Small intestine (tissue), 7 donors: Measurements from ENCODE around the gene SLC25A47. TPM values are rescaled to one million over a fixed set of nuclear protein-coding genes. Genes with fewer than 3 reads are reported as not detected.
A peak's percentile ranks its signal among the peaks of the same experiment; 100 is the strongest.
"Not testable (repeated sequence)": the region's sequence is repeated elsewhere in the genome, so short reads cannot be mapped to it uniquely, and the experiment has no call there.

ENCODE experiments used
- DNase-seq, 2 donors: peaks; one replicate each; pipeline versions ENCODE4 v3.0.0 to v3.0.0-alpha.2; 2013
- FAIRE-seq: peaks from 2 replicates; lab custom pipeline; 2012; peaks lifted over from hg19 to GRCh38; lab: Jason Lieb, UNC
- H3K27ac ChIP-seq, 3 donors: one replicate each; pipeline ENCODE4 v1.5.1; 2013; ENCODE audit warnings: low read length in 2 of 3, mild to moderate bottlenecking in 2 of 3, control low read depth in 1 of 3, inconsistent platforms in 1 of 3, low read depth in 1 of 3, moderate library complexity in 1 of 3
- H3K27me3 ChIP-seq, 3 donors: one replicate each; pipeline ENCODE4 v1.6.1; 2013; ENCODE audit warnings: low read length in 3 of 3, inconsistent platforms in 1 of 3; ENCODE audit not compliant: control insufficient read depth in 3 of 3, insufficient read depth in 3 of 3
- H3K36me3 ChIP-seq, 3 donors: one replicate each; pipeline ENCODE4 v1.6.1; 2013; ENCODE audit warnings: low read length in 3 of 3, inconsistent platforms in 1 of 3, low read depth in 1 of 3, mild to moderate bottlenecking in 1 of 3, moderate library complexity in 1 of 3; ENCODE audit not compliant: control insufficient read depth in 3 of 3, insufficient read depth in 2 of 3
- H3K4me1 ChIP-seq, 3 donors: one replicate each; pipeline ENCODE4 v1.6.1; 2013; ENCODE audit warnings: low read length in 2 of 3, inconsistent platforms in 1 of 3, low read depth in 1 of 3, mild to moderate bottlenecking in 1 of 3, moderate library complexity in 1 of 3; ENCODE audit not compliant: control insufficient read depth in 3 of 3, insufficient read depth in 2 of 3
- H3K4me3 ChIP-seq, 3 donors: one replicate each; pipeline ENCODE4 v1.5.1; 2013; ENCODE audit warnings: low read length in 3 of 3, control low read depth in 1 of 3, inconsistent platforms in 1 of 3, low read depth in 1 of 3, mild to moderate bottlenecking in 1 of 3, moderate library complexity in 1 of 3
- H3K9me3 ChIP-seq, 2 donors: one replicate each; pipeline ENCODE4 v1.6.1; 2013; ENCODE audit warnings: low read depth in 1 of 2, low read length in 1 of 2; ENCODE audit not compliant: control insufficient read depth in 2 of 2, insufficient read depth in 1 of 2
- WGBS, 3 donors: extraction: QIAGEN DNeasy Blood & Tissue Kit; methylation state at CpG; one replicate each; pipeline ENCODE4 v1.1.7; 2013; 5-methylcytosine and 5-hydroxymethylcytosine counted together
- polyA plus RNA-seq, 4 donors: library from polyadenylated mRNA; stranded (reverse) in 3 of 4; unstranded in 1 of 4; fragments of 200-250 nt in 3 of 4; fragments of 120-200 nt in 1 of 4; gene quantifications; one replicate each; pipeline versions ENCODE4 v1.2.1 to v1.2.3, GENCODE V29; 2013
- donor health status: healthy with polysubstance abuse.
- donor health status: control.
- donor health status: control.
- donor health status: Bipolar disorder and iron deficiency.
- donor health status: healthy.

Gene SLC25A47
- polyA plus RNA-seq, 4 donors = 0.38 to 1.6 (median 0.80) TPM

DNA sequence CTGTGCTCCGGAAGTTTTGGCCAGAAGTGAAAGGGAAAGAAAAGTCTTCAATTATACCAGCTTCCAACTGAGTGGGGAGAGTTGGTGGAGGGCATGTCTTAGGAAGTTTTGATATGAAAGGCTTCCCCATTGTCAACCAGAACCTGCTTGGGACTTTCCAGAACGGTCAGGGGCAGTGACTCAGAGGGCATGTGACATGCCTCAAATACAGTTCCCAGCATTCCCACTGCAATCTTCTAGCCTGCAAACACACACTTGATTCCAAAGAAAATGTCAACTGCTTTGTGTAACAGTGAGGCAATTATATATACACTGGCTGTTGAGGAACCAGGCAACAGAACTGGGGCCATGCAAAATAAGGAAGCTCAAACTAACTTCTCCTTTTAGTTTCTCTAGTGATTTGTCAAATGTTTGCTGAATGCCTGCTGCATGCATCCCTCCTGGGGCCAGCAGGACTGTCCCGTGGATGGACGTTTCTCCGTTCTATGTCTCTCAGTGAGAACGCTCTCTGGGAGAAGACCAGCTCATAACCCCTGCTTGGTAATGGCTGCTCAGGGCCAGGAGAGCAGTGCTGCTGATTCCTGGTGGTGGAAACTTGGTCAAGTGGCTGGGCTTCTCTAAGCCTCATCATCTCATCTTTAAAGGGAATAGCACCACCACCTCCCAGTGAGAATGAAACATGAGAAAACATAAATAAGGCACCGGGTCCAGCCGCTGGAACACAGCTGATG, 18.3 kb downstream of the SLC25A47 start:
- FAIRE-seq (no peak), DNase-seq (peak; percentile 43 to 50)

DNA sequence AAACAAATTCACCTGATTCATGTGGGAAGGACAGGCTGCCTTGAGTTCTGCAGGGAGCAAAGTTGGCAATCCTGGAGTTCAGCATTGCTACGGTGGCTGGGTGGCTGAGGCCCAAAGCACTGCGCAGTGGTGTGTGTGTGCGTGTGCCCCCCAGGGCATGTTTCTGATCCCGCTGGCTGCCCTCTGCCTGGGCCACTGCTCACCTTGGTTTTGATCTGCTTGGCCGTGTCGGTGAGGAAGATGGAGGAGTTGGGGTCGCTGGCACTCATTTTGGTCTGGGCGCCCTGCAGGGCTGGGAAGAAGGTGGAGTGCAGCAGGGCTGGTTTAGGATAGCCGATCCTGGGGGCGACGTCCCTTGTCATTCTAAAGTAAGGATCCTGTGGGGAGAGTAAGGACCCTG, 19.1 kb downstream of the SLC25A47 start:
- no peak for FAIRE-seq

More for the DNA sequence above, 18.3 kb downstream of the SLC25A47 start:
- H3K27me3 ChIP-seq = no peaks in the 10 kb centered on the region
- 49 to 65% (median 58%) methylated on average over 8 of the region's 8 CpGs for WGBS, 3 donors
- H3K36me3 ChIP-seq = peaks cover 5 to 64% (median 14%) of the 10 kb centered on the region in 3 donors
- H3K9me3 ChIP-seq = no peaks in the 10 kb centered on the region
- peaks cover 0 to 7% (median 5%) of the 10 kb centered on the region in 3 donors for H3K4me1 ChIP-seq
- H3K27ac ChIP-seq = peak overlapping the region; percentile 24 to 78 (median 63)
- H3K4me3 ChIP-seq = no peak overlapping the region

DNA sequence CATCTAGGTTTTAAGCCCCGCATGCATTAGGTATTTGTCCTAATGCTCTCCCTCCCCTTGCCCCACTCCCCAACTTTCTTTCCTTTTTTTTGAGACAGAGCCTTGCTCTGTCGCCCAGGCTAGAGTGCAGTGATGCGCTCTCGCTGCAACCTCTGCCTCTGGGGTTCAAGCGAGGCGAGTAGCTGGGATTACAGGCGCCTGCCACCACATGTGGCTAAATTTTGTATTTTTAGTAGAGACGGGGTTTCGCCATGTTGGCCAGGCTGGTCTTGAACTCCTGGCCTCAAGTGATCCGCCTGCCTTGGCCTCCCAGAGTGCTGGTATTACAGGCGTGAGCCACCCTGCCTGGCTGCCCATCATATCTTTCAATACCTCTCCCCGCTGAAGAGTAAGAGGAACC, 19.7 kb downstream of the SLC25A47 start:
- Histone ChIP-seq H3K27ac (peak overlapping the region in 1 of 3 donors; percentile 17), H3K36me3 (peaks cover 4 to 63% (median 10%) of the 10 kb centered on the region in 3 donors)
- H3K4me3 ChIP-seq, DNase-seq, FAIRE-seq, H3K27me3 ChIP-seq, H3K9me3 ChIP-seq, H3K4me1 ChIP-seq: not testable (repeated sequence)
- 98 to 99% (median 98%) methylated on average over 12 of the region's 12 CpGs for WGBS, 3 donors

More for the DNA sequence above, 19.1 kb downstream of the SLC25A47 start:
- Histone ChIP-seq H3K27ac (peak overlapping the region in 1 of 3 donors; percentile 53), H3K4me3 (no peak overlapping the region), H3K9me3 (no peaks in the 10 kb centered on the region), H3K4me1 (peaks cover 0 to 7% (median 5%) of the 10 kb centered on the region in 3 donors), H3K36me3 (peaks cover 5 to 66% (median 9%) of the 10 kb centered on the region in 3 donors), H3K27me3 (no peaks in the 10 kb centered on the region)
- 95 to 98% (median 97%) methylated on average over 11 of the region's 11 CpGs for WGBS, 3 donors
- no peak for DNase-seq

DNA sequence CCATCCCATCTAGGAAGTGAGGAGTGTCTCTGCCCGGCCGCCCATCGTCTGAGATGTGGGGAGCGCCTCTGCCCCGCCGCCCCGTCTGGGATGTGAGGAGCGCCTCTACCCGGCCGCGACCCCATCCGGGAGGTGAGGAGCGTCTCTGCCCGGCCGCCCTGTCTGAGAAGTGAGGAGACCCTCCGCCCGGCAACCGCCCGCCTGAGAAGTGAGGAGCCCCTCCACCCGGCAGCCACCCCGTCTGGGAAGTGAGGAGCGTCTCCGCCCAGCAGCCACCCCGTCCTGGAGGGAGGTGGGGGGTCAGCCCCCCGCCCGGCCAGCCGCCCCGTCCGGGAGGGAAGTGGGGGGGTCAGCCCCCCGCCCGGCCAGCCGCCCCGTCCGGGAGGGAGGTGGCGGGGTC, 21.5 kb downstream of the SLC25A47 start:
- H3K27ac ChIP-seq, H3K9me3 ChIP-seq, DNase-seq, H3K27me3 ChIP-seq, H3K4me3 ChIP-seq, FAIRE-seq: not testable (repeated sequence)
- 95 to 97% (median 96%) methylated on average over 4 to 31 of the region's 35 CpGs for WGBS, 3 donors
- H3K4me1 ChIP-seq = peaks cover 6 to 20% (median 7%) of the 10 kb centered on the region in 3 donors
- H3K36me3 ChIP-seq = peaks cover 3 to 60% (median 13%) of the 10 kb centered on the region in 3 donors

DNA sequence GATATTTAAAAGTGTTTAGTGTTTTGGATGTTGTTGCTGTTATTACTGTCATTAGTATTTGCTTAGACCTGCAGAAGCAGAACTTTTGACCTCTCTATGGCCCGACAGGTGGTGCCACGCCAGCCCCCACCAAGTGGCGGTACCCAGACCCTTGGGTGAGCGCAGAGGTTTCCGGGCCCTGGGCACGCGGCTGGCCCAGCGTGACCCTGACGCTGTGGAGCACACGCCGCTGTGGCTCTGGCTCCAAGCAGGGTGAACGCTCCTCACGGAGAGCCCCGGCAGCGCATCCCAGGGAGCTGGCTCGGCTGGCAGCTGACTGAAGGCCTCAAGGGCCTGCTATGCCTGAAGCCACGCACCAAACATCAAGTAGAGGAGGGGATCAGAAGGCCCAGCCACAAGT, 22.6 kb downstream of the SLC25A47 start:
- no peak overlapping the region for H3K27ac ChIP-seq
- peaks cover 0 to 56% (median 15%) of the 10 kb centered on the region in 3 donors for H3K36me3 ChIP-seq
- H3K4me1 ChIP-seq = peaks cover 6 to 20% (median 7%) of the 10 kb centered on the region in 3 donors
- WGBS, 3 donors = 97 to 98% (median 97%) methylated on average over 17 of the region's 17 CpGs
- H3K9me3 ChIP-seq = no peaks in the 10 kb centered on the region
- no peaks in the 10 kb centered on the region for H3K27me3 ChIP-seq
- no peak overlapping the region for H3K4me3 ChIP-seq
- DNase-seq (no peak), FAIRE-seq (no peak)

DNA sequence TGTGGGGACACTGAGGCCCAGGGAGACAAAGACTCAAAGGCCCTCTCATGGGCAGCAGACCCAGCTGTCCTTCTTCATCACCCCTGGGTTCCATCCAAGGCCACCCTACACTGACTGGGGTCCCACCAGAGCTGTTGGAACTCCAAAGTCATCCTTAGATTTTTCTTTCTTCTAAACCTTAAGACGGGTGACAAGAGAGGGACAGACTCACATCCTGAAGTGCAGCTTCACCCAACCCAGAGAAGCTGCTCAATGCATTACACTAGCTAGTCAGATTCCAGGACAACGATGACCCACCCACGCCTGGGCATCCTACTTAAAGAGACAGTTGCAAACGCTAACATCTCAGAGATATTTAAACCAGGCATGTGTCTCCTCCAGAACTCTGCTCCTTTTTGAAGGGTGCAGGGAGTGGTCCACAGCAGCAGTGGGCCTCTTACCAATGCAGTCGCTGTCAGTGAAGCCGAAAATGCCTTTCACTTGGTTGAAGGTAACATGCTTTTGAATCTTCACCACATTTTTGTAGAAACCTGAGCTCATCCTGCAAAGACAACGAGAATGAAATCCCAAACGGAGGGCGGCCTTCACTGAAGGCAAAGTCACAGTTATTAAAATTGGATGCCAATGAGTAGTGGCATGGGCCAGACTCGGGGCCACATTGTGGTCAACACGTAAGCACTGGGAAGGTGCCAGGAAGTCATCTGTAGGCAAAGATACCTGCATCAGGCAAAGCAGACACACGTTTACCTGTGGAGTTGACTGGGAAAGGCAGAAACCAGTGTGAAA, 23.4 kb downstream of the SLC25A47 start:
- DNase-seq (no peak), FAIRE-seq (no peak)
- Histone ChIP-seq H3K9me3 (no peaks in the 10 kb centered on the region), H3K27ac (no peak overlapping the region), H3K36me3 (peaks cover 3 to 58% (median 21%) of the 10 kb centered on the region in 3 donors), H3K4me1 (peaks cover 6 to 19% (median 7%) of the 10 kb centered on the region in 3 donors), H3K27me3 (no peaks in the 10 kb centered on the region), H3K4me3 (no peak overlapping the region)
- WGBS, 3 donors = 92 to 94% (median 93%) methylated on average over 12 of the region's 12 CpGs

DNA sequence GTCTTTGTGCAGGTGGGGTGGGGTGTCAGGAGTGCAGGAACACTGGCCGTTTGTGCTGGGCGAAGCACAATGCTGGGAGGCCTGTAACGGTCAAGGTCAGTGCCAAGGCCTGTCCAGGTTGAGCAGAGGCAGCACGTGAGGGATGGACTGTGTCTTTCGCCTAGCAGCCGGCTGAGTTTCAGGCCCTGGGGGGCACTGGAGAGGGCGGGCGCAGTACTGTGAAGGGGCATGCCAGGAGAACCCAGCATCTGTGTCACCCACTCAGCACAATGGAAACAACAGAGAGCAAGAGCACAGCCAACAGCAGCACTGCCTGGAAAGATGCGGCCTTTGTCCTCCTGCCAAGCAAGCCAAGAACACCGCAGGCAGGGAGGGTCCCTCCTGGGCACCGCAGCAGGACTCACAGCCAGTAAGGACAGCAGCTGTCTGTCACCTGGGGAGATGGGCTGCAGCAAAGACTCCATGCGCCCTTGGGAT, 25.2 kb downstream of the SLC25A47 start:
- peak overlapping the region in 2 of 3 donors; percentile 8 to 55 for H3K27ac ChIP-seq
- FAIRE-seq (no peak), DNase-seq (peak; percentile 11 to 67)
- no peak overlapping the region for H3K4me3 ChIP-seq
- H3K27me3 ChIP-seq = no peaks in the 10 kb centered on the region
- H3K36me3 ChIP-seq = peaks cover 3 to 53% (median 21%) of the 10 kb centered on the region in 3 donors
- H3K9me3 ChIP-seq = no peaks in the 10 kb centered on the region
- peaks cover 3 to 15% (median 6%) of the 10 kb centered on the region in 3 donors for H3K4me1 ChIP-seq
- 26 to 67% (median 40%) methylated on average over 10 to 12 of the region's 12 CpGs for WGBS, 3 donors
